GM18873 (cell line): ENCODE results near the gene AP2B1.
A peak's percentile ranks its signal among the peaks of the same experiment; 100 is the strongest.
"Not testable (repeated sequence)": the region's sequence is repeated elsewhere in the genome, so short reads cannot be mapped to it uniquely, and the experiment has no call there.

ENCODE experiments used
- ATAC-seq: cut with Tn5 transposase; IDR thresholded peaks from one replicate; pipeline ENCODE4 v1.9.1; 2021; ENCODE audit warnings: mild to moderate bottlenecking, moderate library complexity, moderate number of reproducible peaks; ENCODE audit not compliant: unreplicated experiment, low FRiP score

Gene AP2B1

GRCh38 chr17:35742896-35743477 is 155.9 kb downstream of the AP2B1 start:
- no peak for ATAC-seq

GRCh38 chr17:35743626-35744328 is 156.7 kb downstream of the AP2B1 start:
- no peak for ATAC-seq

GRCh38 chr17:35744830-35745229 is 157.7 kb downstream of the AP2B1 start:
- ATAC-seq: no peak

GRCh38 chr17:35745246-35745645 is 158.1 kb downstream of the AP2B1 start:
- no peak for ATAC-seq

GRCh38 chr17:35745749-35746320 is 158.7 kb downstream of the AP2B1 start:
- ATAC-seq: no peak

GRCh38 chr17:35747540-35748017 is 160.5 kb downstream of the AP2B1 start:
- no peak for ATAC-seq

- ATAC-seq: no peak
Measured at GRCh38 chr17:35748341-35748841, 161.3 kb downstream of the AP2B1 start.

GRCh38 chr17:35748979-35749378 is 161.9 kb downstream of the AP2B1 start:
- no peak for ATAC-seq

- no peak for ATAC-seq
Measured at GRCh38 chr17:35749560-35750412, 162.7 kb downstream of the AP2B1 start.

- no peak for ATAC-seq
Measured at GRCh38 chr17:35750526-35751395, 163.6 kb downstream of the AP2B1 start.

GRCh38 chr17:35751541-35751940 is 164.4 kb downstream of the AP2B1 start:
- ATAC-seq: not testable (repeated sequence)

GRCh38 chr17:35752471-35752870 is 165.3 kb downstream of the AP2B1 start:
- no peak for ATAC-seq

- no peak for ATAC-seq
Measured at GRCh38 chr17:35752945-35753764, 166.0 kb downstream of the AP2B1 start, which contains the start of gene GAS2L2. Gene GAS2L2, minus strand, starts transcription at chr17:35753239. Its CDS starts 389 bp downstream, at chr17:35752850.

- no peak for ATAC-seq
Measured at GRCh38 chr17:35757243-35757642, 170.1 kb downstream of the AP2B1 start.

GRCh38 chr17:35760587-35760986 is 173.5 kb downstream of the AP2B1 start, which contains the start of gene C17orf50:
Gene C17orf50, plus strand, starts transcription at chr17:35760887. Its CDS starts 55 bp downstream, at chr17:35760942.
- ATAC-seq: no peak

GRCh38 chr17:35761601-35762000 is 174.5 kb downstream of the AP2B1 start:
- no peak for ATAC-seq

- no peak for ATAC-seq
Measured at GRCh38 chr17:35763767-35764122, 176.6 kb downstream of the AP2B1 start.

- ATAC-seq: peak; percentile 62
Measured at GRCh38 chr17:35764123-35764991, 177.2 kb downstream of the AP2B1 start.
